Esophagus squamous epithelium (tissue), 5 donors: Measurements from ENCODE around the gene TMA16. TPM values are rescaled to one million over a fixed set of nuclear protein-coding genes. Genes with fewer than 3 reads are reported as not detected.

Experiments
- DNase-seq: peaks from one replicate; lab custom pipeline; 2025; lab: John Stamatoyannopoulos, UW
- H3K27ac ChIP-seq, 4 donors: fragments of 200-600 bp; sonication (generic); one replicate each; pipeline ENCODE4 v1.5.1; 2016 to 2019; ENCODE audit warnings: mild to moderate bottlenecking in 1 of 4
- H3K27me3 ChIP-seq, 4 donors: fragments of 200-600 bp; sonication (generic); 1 replicate in 3 of 4; 2 replicates in 1 of 4; pipeline versions ENCODE4 v1.5.1 to v1.6.0; 2017 to 2021; ENCODE audit warnings: antibody characterized with exemption in 1 of 4
- H3K36me3 ChIP-seq, 3 donors: fragments of 200-600 bp; sonication (generic); one replicate each; pipeline ENCODE4 v1.5.1; 2016 to 2019
- H3K4me1 ChIP-seq, 3 donors: fragments of 200-600 bp; sonication (generic); one replicate each; pipeline ENCODE4 v1.5.1; 2017 to 2019
- H3K4me3 ChIP-seq, 4 donors: fragments of 200-600 bp; sonication (generic); 1 replicate in 3 of 4; 2 replicates in 1 of 4; pipeline ENCODE4 v1.5.1; 2016 to 2019; ENCODE audit warnings: mild to moderate bottlenecking in 2 of 4, moderate library complexity in 1 of 4
- H3K9me3 ChIP-seq, 3 donors: fragments of 200-600 bp; sonication (generic); one replicate each; pipeline ENCODE4 v1.5.1; 2016 to 2019
- POLR2A ChIP-seq, 4 donors: fragments of 450-650 bp; IDR thresholded peaks; one replicate each; pipeline ENCODE4 v1.6.1; 2017; ENCODE audit warnings: antibody characterized with exemption in 4 of 4, mild to moderate bottlenecking in 4 of 4, moderate library complexity in 3 of 4
- WGBS, 2 donors: methylation state at CpG; one replicate each; pipeline ENCODE4 v1.1.5; 2018; 5-methylcytosine and 5-hydroxymethylcytosine counted together
- intact Hi-C: fragments of 100-400 bp; cut with DNase I; formaldehyde crosslinking; loops from one replicate; pipeline ENCODE4 v1.15.0; 2022
- total RNA-seq, 4 donors: library from RNA; depleted of rRNA; stranded (reverse); fragments of >200 nt; gene quantifications; one replicate each; pipeline ENCODE4 v1.1.0, GENCODE V29; 2016
- TF ChIP-seq, protein P1 (sequence below), 6 experiments: fragments of 450-650 bp in 4 of 6; fragments of 200-600 bp in 2 of 6; sonication (generic) in 2 of 6; IDR thresholded peaks; one replicate each; pipeline ENCODE4 v1.5.1; 2016 to 2019; ENCODE audit warnings: antibody characterized with exemption in 6 of 6, mild to moderate bottlenecking in 4 of 6, moderate library complexity in 4 of 6
- donor health status: DM: yes; HTN: yes; CAD: no.

TMA16 gene
- total RNA-seq, 4 donors from 2014 or later = 17.4 to 34.0 (median 23.0) TPM

- 56 to 62% methylated on average over 5 of the region's 5 CpGs for WGBS, 2 donors
- Histone ChIP-seq H3K27me3 (no peaks in the 10 kb centered on the region), H3K36me3 (no peaks in the 10 kb centered on the region), H3K4me1 (no peaks in the 10 kb centered on the region), H3K4me3 (no peak overlapping the region), H3K27ac (no peak overlapping the region), H3K9me3 (no peaks in the 10 kb centered on the region)
- no peak for DNase-seq
- intact Hi-C loops = loop anchor here (10.0 kb wide), 1 partner anchor 1188 kb away; no protein-coding TSS in a partner anchor
- TF ChIP-seq POLR2A (IDR thresholded peaks at IDR 0.05) = no peak
- TF ChIP-seq, protein P1, sequence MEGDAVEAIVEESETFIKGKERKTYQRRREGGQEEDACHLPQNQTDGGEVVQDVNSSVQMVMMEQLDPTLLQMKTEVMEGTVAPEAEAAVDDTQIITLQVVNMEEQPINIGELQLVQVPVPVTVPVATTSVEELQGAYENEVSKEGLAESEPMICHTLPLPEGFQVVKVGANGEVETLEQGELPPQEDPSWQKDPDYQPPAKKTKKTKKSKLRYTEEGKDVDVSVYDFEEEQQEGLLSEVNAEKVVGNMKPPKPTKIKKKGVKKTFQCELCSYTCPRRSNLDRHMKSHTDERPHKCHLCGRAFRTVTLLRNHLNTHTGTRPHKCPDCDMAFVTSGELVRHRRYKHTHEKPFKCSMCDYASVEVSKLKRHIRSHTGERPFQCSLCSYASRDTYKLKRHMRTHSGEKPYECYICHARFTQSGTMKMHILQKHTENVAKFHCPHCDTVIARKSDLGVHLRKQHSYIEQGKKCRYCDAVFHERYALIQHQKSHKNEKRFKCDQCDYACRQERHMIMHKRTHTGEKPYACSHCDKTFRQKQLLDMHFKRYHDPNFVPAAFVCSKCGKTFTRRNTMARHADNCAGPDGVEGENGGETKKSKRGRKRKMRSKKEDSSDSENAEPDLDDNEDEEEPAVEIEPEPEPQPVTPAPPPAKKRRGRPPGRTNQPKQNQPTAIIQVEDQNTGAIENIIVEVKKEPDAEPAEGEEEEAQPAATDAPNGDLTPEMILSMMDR (IDR thresholded peaks at IDR 0.05) = no peak
Measured at GRCh38 chr4:163556650-163557391, 62.3 kb downstream of the TMA16 start.

DNA sequence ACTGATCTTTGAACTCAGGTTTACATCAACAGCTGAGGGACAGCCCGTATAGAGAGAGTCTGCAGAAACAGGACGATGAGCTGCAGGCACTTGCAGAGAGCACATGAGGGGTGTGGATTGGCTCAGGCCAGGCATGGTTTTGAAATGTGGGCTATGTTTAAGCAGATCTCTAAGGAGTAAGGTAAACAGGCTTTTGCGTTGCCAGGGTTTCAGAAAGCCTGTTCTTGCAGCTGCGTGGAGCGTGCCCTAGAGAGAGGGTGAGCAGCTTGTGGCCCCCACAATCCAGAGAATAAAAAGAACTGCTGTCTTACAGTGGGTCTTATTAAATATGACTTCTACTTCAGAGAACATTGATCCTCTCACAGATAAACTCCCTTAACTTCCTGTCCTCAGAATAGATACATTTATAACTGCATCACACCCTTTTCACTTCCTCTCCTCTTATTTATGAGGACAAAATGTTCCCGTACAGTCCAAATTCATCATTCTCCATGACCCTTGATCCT, 64.1 kb downstream of the TMA16 start:
- peak in 1 of 4 donors; percentile 31 for TF ChIP-seq POLR2A (IDR thresholded peaks at IDR 0.05)
- TF ChIP-seq, protein P1 (IDR thresholded peaks at IDR 0.05) = no peak
- WGBS, 2 donors = 3 to 6% methylated on average over 6 of the region's 6 CpGs
- Histone ChIP-seq H3K4me1 (no peaks in the 10 kb centered on the region), H3K27ac (peak overlapping the region in 3 of 4 donors; percentile 11 to 75 (median 42)), H3K9me3 (no peaks in the 10 kb centered on the region), H3K4me3 (peak overlapping the region in 1 of 4 donors; percentile 15), H3K27me3 (no peaks in the 10 kb centered on the region), H3K36me3 (no peaks in the 10 kb centered on the region)
- intact Hi-C loops = loop anchor here (10.0 kb wide), 1 partner anchor 1186 kb away; no protein-coding TSS in a partner anchor
- no peak for DNase-seq

DNA sequence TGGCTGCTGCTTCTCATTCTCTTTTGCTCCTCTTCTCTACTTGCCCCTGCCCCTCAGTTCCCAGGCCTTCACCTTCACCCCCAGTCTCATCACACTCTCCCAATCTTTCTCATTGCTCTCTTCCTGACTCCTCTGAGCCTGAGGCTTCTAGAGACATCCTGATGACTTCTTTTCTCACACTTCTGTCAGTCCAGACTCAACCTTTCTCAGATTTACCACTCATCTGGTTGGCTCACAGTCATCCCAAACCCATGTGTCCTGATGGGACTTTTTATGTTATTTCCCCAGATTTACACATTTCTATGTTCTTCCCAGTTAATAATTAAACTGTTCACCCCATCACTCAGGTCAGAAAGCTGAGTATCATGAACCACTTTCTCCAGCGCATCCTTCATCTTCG, 68.0 kb downstream of the TMA16 start:
- Histone ChIP-seq H3K4me3 (no peak overlapping the region), H3K27me3 (no peaks in the 10 kb centered on the region), H3K27ac (no peak overlapping the region), H3K36me3 (no peaks in the 10 kb centered on the region), H3K9me3 (no peaks in the 10 kb centered on the region), H3K4me1 (no peaks in the 10 kb centered on the region)
- no peak for DNase-seq
- intact Hi-C loops = no loop called here
- WGBS, 2 donors = 85 to 95% methylated on average over 2 of the region's 2 CpGs
- no peak for TF ChIP-seq POLR2A (IDR thresholded peaks at IDR 0.05)
- TF ChIP-seq, protein P1 (IDR thresholded peaks at IDR 0.05) = no peak

- no peaks in the 10 kb centered on the region for H3K27me3 ChIP-seq
- no peak overlapping the region for H3K4me3 ChIP-seq
- TF ChIP-seq, protein P1 (IDR thresholded peaks at IDR 0.05) = no peak
- TF ChIP-seq POLR2A (IDR thresholded peaks at IDR 0.05) = no peak
- DNase-seq = no peak
- no peaks in the 10 kb centered on the region for H3K36me3 ChIP-seq
- H3K27ac ChIP-seq = no peak overlapping the region
- 85 to 87% methylated on average over 6 of the region's 6 CpGs for WGBS, 2 donors
- intact Hi-C loops = no loop called here
- no peaks in the 10 kb centered on the region for H3K4me1 ChIP-seq
- no peaks in the 10 kb centered on the region for H3K9me3 ChIP-seq
Measured at GRCh38 chr4:163563592-163563991, 69.1 kb downstream of the TMA16 start.

DNA sequence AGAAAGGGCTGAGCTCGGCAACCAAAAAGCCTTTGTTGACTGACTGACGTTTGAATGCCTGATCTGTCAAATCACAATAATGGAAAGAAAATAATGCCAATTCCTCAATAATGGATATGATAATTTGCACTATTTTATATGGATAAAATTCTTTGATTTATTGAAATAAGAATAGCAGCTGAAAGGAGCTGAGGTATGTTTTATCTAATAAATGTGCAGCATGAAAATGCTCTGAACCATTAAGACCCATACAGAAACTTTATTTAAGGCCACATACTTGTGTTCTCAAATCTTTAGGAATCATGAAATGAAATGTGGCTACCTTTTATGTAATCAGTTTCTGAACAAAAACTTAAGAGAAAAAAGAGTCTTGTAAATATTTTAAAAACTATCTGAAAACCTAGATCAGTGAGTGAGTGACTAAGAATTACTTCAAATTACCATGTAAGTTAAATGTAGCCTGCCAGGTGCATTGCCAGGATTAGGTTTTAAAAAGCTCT, 69.8 kb downstream of the TMA16 start:
- H3K27me3 ChIP-seq = no peaks in the 10 kb centered on the region
- H3K4me1 ChIP-seq = no peaks in the 10 kb centered on the region
- no peak overlapping the region for H3K27ac ChIP-seq
- H3K36me3 ChIP-seq = no peaks in the 10 kb centered on the region
- H3K9me3 ChIP-seq = no peaks in the 10 kb centered on the region
- no peak for DNase-seq
- no peak overlapping the region for H3K4me3 ChIP-seq
- intact Hi-C loops = no loop called here
- TF ChIP-seq POLR2A (IDR thresholded peaks at IDR 0.05) = no peak
- TF ChIP-seq, protein P1 (IDR thresholded peaks at IDR 0.05) = no peak
- WGBS, 2 donors = 69 to 70% methylated on average over 2 of the region's 2 CpGs
